Activated T-cell treated with anti-CD3 and anti-CD28 coated beads, Interleukin-2, amount 50 U/mL, for 1 hour (primary cell): ENCODE results near the gene ABO.
"Not testable (repeated sequence)": the region's sequence is repeated elsewhere in the genome, so short reads cannot be mapped to it uniquely, and the experiment has no call there.

Experiments used
- DNase-seq: peaks from one replicate; pipeline ENCODE4 v3.0.0-alpha.2; 2020

The ABO gene

GRCh38 chr9:133275105-133276000, at the start of gene ABO:
TSS of gene ABO (minus strand) at chr9:133275201.
- DNase-seq = no peak

DNA sequence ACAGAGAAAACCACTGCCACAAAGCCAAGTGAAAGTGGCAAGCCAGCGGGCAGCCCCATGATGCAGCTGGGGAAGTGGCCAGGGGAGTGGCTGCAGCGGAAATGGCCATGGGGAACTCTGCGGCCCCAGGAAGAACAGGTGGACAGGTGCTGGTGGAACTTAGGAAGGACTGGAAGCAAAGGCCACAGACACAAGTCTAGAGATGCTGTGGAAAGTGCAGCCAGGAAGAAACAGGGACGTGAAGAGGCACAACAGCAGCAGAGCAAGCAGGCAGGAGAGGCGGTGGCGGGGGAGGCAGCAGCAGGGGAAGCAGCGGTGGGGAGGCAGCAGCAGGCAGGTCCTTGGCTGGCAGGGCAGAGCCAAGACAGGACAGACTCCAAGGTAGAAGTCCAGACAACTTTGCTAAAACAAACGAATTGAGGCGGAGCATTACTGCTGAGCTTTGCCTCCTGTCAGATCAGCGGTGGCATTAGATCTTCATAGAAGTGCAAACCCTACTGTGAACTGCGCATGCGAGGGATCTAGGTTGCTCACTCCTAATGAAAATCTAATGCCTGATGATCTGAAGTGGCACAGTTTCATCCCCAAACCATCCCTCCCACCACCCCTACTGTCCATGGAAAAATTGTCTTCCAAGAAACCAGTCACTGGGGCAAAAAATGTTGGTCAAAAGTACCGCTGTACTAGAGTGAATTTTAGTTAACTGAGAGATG, 49.1 kb upstream of the ABO start:
- DNase-seq = no peak

- no peak for DNase-seq
Observed at GRCh38 chr9:133323211-133323610, 48.2 kb upstream of the ABO start.

DNA sequence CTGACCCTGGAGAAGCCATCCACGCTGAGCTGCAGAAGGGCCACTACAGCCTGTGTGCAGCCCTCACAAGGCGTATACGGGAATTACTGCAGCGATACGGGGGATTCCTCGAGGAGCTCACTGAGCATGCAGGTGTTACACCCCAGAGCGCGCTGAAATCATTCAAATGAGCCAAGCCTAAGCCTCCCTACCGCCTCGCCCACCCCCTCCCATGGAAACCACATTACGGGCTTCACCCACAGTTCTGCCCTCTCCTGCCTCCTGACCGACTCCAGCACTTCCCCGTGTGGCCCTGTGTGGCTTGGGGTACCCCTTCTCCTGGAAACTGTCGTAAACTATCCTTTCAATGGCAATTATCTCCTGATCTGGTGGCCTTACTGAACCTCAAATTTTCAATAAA, 47.7 kb upstream of the ABO start:
- DNase-seq = no peak

DNA sequence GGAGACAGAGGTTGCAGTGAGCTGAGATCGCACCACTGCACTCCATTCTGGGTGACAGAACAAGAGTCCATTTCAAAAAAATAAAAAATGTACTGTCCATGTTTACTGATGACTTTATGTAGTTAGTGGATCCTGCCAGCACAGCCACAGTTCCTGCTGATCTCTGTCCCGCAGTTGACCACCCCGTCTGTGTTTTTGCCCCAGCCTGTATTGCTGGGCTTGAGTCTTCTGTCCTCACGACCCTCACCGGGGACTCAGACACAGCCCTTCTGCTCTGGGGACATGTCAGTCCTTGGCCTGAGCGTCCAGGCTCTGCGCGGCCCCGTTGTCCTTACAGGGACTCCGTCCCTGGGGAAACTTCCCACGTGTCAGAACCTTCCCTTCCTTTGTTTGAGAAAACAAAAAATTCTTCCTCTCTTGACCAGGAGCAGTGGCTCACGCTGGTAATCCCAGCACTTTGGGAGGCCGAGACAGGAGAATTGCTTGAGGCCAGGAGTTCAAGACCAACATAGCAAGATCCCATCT, 46.5 kb upstream of the ABO start:
- DNase-seq = no peak

DNA sequence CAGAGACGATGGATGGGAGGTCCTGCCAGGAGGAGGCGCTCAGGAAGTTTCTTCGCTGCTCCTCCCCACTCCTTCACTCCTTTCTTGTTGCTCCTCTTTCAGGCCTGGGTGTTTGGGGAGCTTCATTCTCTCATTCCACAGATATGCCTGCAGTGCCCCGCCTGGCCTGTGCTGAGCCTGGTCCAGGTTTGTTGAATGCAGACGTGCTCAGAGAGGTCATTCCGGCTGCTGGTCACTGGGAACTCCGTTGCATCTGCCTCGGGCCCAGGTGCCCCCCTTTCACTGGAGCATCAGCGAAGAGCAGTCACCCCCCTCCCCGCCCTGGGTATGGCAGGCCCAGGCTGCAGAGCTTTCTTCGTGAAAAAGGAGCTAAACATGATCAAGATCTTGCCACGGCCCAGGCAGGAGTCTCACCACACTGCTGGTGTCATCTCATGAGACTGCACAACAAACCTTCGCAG, 45.5 kb upstream of the ABO start:
- no peak for DNase-seq

DNA sequence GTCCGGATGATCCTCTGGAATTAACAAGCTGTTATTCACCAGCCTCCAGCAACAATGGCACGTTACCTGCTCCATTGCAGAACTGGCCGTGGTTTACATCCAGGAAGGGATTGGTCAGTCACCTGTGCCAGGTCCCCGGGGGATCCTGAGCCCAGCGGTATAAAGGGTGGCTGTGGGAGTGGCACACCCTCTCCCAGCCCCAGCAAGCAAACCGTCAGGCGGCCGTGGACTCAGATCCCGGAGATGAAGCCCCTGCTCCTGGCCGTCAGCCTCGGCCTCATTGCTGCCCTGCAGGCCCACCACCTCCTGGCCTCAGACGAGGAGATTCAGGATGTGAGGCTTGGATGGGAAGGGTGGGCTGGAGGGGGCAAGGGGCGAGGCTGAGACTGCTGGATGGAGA, 42.5 kb upstream of the ABO start:
- not testable (repeated sequence) for DNase-seq

GRCh38 chr9:133315997-133316396, 41.0 kb upstream of the ABO start:
- no peak for DNase-seq

- no peak for DNase-seq
Observed at GRCh38 chr9:133309608-133310007, 34.6 kb upstream of the ABO start.

DNA sequence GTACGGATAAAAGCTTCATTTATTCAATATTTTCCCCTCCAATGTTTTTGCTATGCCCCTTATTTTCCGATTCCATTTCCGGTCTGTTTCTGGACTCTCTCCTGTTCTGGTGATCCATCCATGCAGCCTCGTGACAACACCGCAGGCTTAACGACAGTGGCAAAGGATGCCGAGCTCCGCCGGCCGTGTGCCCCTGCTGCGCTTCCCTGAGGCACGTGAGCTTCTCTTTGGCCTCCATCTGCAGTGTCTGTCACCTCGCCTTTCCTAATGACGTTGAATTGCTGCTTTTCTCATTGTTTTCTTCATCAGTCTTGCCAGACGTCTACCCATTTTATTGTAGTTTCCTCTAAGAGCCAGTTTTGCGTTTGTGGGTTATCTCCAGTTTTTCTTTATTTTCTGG, 32.3 kb upstream of the ABO start:
- no peak for DNase-seq

GRCh38 chr9:133306242-133307204, 31.5 kb upstream of the ABO start:
- no peak for DNase-seq

DNA sequence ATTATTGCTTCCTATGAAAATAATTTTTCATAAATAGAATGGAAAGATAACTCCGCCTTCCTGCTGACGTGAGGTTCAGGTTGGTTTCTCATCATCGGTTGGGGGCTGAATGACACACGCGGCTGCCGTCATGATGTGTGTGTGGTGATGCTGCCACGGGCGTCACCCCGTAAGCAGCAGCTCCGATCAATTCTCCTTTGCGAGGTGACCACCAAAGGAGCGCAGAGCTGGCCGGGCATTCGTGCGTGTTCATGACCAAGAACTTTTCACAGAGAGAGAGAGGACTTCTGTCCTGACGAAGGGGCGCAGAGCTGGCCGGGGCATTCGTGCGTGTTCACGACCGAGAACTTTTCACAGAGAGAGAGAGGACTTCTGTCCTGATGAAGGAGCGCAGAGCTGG, 30.7 kb upstream of the ABO start:
- DNase-seq = no peak

DNA sequence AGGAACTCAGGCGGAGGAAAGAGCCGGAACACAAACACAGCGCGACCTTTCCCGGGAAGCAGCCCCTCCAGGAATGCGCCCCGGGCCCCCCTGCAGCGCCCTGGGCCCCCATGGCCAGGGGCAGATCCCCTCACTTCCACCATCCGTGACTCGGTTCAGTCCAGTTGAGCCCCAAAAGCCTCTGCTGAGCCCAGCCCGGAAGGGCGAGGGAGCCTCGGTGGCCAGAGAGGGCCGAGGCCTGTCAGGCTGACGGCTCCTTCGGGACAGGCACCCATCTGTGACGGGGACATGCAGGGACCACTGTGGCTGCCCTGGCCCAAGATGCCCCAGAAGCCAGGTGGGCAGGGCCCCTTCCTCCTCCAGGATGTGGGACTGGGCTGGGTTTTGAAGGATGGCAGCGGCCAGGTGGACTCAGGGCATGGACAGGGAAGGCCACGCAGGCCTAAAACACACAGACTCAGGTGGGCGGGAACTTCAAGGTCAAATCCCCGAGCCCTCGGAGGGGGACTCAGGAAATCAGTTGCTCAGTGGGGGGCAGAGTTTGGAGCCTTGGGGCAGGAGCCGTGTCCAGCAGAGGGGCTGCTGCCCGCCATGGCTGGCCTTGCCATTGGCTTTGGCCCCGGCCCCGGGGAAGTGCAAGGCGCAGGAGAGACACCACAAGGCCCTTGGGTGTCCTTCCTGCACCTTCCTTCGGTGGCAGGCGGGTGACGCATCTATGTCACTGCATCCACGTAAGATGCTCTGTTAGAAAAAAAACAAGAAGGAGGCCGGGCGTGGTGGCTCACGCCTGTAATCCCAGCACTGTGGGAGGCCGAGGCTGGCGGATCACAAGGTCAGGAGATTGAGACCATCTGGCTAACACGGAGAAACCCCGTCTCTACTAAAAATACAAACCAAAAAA, 29.7 kb upstream of the ABO start:
- DNase-seq = no peak

GRCh38 chr9:133304158-133304470, 29.1 kb upstream of the ABO start:
- DNase-seq = no peak

- DNase-seq = no peak
Observed at GRCh38 chr9:133303266-133304157, 28.5 kb upstream of the ABO start.

DNA sequence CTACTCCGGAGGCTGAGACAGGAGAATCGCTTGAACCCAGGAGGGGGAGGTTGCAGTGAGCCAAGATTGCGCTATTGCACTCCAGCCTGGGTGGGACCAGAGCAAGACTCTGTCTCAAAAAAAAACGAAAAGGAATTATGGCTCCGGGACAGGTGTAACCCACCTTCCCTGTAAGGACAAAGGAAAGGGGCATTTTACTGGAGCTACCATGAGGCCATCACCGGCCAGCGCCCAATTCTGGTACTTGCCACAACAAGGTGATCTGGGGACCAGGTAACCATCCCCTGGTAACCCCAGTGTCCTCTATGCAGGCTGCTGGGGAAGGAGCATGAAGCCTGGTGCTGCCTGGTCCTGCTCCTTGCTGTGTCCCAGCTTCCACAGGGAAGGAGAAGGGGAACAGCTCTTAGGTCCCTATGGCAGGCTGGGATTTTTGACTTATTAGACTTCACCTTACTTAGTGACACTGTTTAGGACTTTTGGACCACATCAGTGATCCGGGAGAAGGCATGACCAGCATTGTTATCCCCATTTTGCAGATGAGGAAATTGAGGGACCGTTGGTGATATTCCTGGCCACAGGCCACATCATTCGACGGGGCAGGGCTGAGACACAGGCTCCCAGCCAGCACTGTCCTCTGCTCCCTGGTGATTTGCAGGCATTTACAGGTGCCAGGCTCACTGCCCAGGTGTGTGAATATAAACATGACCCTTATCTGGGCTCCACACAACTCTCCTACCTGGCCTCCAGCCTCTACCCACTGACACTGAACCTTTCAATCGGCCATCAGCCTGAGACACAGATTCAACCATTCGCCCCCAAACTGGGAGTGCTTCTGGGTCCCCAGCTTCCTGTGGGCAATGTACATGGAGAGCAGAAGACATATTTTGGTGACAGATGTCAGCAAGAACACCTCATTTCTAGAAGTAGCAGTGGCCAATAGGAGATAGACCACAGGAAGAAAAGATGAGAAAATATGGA, 26.5 kb upstream of the ABO start:
- no peak for DNase-seq

DNA sequence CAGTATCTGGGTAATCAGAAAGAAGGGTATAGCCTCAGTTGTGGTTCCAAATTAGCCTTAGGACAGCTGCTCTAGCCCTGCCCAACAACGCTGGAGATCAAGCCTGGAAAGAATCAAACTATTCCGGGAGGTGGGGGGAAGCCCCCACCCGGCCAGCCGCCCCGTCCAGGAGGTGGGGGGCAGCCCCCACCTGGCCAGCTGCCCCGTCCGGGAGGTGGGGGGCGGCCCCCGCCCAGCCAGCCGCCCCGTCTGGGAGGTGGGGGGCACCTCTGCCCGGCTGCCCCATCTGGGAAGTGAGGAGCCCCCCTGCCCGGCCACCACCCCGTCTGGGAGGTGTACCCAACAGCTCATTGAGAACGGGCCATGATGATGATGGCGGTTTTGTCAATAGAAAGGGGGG, 25.0 kb upstream of the ABO start:
- DNase-seq = not testable (repeated sequence)

- DNase-seq = no peak
Observed at GRCh38 chr9:133294257-133294656, 19.3 kb upstream of the ABO start.

- no peak for DNase-seq
Observed at GRCh38 chr9:133290751-133291302, 15.8 kb upstream of the ABO start.
